Osteoblast (primary cell): ENCODE results near the gene RING1. TPM values are rescaled to one million over a fixed set of nuclear protein-coding genes. Genes with fewer than 3 reads are reported as not detected.

Source experiments
- DNase-seq: peaks from one replicate; pipeline ENCODE4 v3.0.0; 2011; ENCODE audit warnings: low spot score, mixed read lengths; ENCODE audit not compliant: insufficient read length; ENCODE audit errors: missing footprints
- H2AFZ ChIP-seq: 2 replicates; pipeline ENCODE4 v1.6.0; 2011; ENCODE audit warnings: mild to moderate bottlenecking, low read length
- H3K27ac ChIP-seq: 2 replicates; pipeline ENCODE4 v1.5.1; 2011; ENCODE audit warnings: mild to moderate bottlenecking, low read depth, low read length, moderate library complexity
- H3K27me3 ChIP-seq: 2 replicates; pipeline ENCODE4 v1.6.0; 2012; ENCODE audit warnings: mild to moderate bottlenecking, control low read depth, inconsistent platforms, low read length, moderate library complexity; ENCODE audit not compliant: insufficient read depth
- H3K36me3 ChIP-seq: 2 replicates; pipeline ENCODE4 v1.5.1; 2011; ENCODE audit warnings: mild to moderate bottlenecking, low read length, control low read depth, moderate library complexity; ENCODE audit not compliant: insufficient read depth
- H3K4me1 ChIP-seq: 2 replicates; pipeline ENCODE4 v1.5.1; 2011; ENCODE audit warnings: mild to moderate bottlenecking, low read length, control low read depth, moderate library complexity; ENCODE audit not compliant: insufficient read depth
- H3K4me2 ChIP-seq: 2 replicates; pipeline ENCODE4 v1.6.0; 2011; ENCODE audit warnings: mild to moderate bottlenecking, low read length; ENCODE audit not compliant: insufficient read depth
- H3K4me3 ChIP-seq: fragments of 200-600 bp; sonication (generic); 3 replicates; pipeline ENCODE4 v1.5.1; 2012; ENCODE audit warnings: mild to moderate bottlenecking, low read length, inconsistent platforms; ENCODE audit not compliant: insufficient read depth
- H3K79me2 ChIP-seq: 2 replicates; pipeline ENCODE4 v1.6.0; 2012; ENCODE audit warnings: mild to moderate bottlenecking, low read length, control low read depth, inconsistent platforms; ENCODE audit not compliant: insufficient read depth
- H3K9me3 ChIP-seq: 2 replicates; pipeline ENCODE4 v1.5.1; 2011; ENCODE audit warnings: low read depth, low read length, control low read depth
- H4K20me1 ChIP-seq: 2 replicates; pipeline ENCODE4 v1.6.0; 2012; ENCODE audit warnings: mild to moderate bottlenecking, low read length, control low read depth; ENCODE audit not compliant: insufficient read depth
- CTCF ChIP-seq: IDR thresholded peaks from 2 replicates; pipeline ENCODE4 v1.5.1; 2011; ENCODE audit warnings: mild to moderate bottlenecking, low read depth, low read length, moderate library complexity; ENCODE audit errors: extremely low read depth
- total RNA-seq: library from RNA; depleted of rRNA; stranded (reverse); fragments of >200 nt; gene quantifications from 2 replicates; pipeline ENCODE4 v1.2.3, GENCODE V29; 2012

The RING1 gene
- total RNA-seq, 1 donor, result 34.0 TPM

- Histone ChIP-seq H3K4me1 (no peaks in the 10 kb centered on the region), H3K79me2 (no peaks in the 10 kb centered on the region), H3K27ac (no peak overlapping the region), H3K4me2 (no peak overlapping the region), H3K9me3 (no peaks in the 10 kb centered on the region), H4K20me1 (no peaks in the 10 kb centered on the region), H3K36me3 (no peaks in the 10 kb centered on the region), H3K27me3 (no peaks in the 10 kb centered on the region), H3K4me3 (no peak overlapping the region), H2AFZ (no peak overlapping the region)
- no peak for TF ChIP-seq CTCF
- DNase-seq, result peak; percentile 75
These were observed 37.1 kb upstream of the RING1 start for GRCh38 chr6:33171016-33171879.

GRCh38 chr6:33171880-33172687 is 36.2 kb upstream of the RING1 start:
- H3K4me3 ChIP-seq, result no peak overlapping the region

GRCh38 chr6:33172688-33173534 is 35.4 kb upstream of the RING1 start:
- peak; percentile 79 for TF ChIP-seq CTCF
- H3K4me1 ChIP-seq, result no peaks in the 10 kb centered on the region
- H3K79me2 ChIP-seq, result no peaks in the 10 kb centered on the region
- H3K9me3 ChIP-seq, result no peaks in the 10 kb centered on the region
- no peaks in the 10 kb centered on the region for H3K27me3 ChIP-seq
- no peak overlapping the region for H2AFZ ChIP-seq
- no peak overlapping the region for H3K27ac ChIP-seq
- H3K4me3 ChIP-seq, result no peak overlapping the region
- H3K4me2 ChIP-seq, result no peak overlapping the region
- peak; percentile 99 for DNase-seq
- H4K20me1 ChIP-seq, result no peaks in the 10 kb centered on the region
- no peaks in the 10 kb centered on the region for H3K36me3 ChIP-seq

More at GRCh38 chr6:33171880-33172687, 36.2 kb upstream of the RING1 start:
- H3K79me2 ChIP-seq, result no peaks in the 10 kb centered on the region
- no peaks in the 10 kb centered on the region for H3K27me3 ChIP-seq
- no peak overlapping the region for H3K4me2 ChIP-seq
- H3K36me3 ChIP-seq, result no peaks in the 10 kb centered on the region
- H3K27ac ChIP-seq, result no peak overlapping the region
- DNase-seq, result peak; percentile 76
- no peak overlapping the region for H2AFZ ChIP-seq
- no peaks in the 10 kb centered on the region for H4K20me1 ChIP-seq
- H3K4me1 ChIP-seq, result no peaks in the 10 kb centered on the region
- TF ChIP-seq CTCF, result no peak
- H3K9me3 ChIP-seq, result no peaks in the 10 kb centered on the region
